CD4-positive, alpha-beta T cell (primary cell): ENCODE measurements around the gene TRIM36. TPM values are rescaled to one million over a fixed set of nuclear protein-coding genes. Genes with fewer than 3 reads are reported as not detected.

Source experiments
- ATAC-seq: fragments of 200-7000 bp; cut with Tn5 transposase; one replicate; pipeline ENCODE4 v1.10.0; 2022; ENCODE audit warnings: mild to moderate bottlenecking; ENCODE audit not compliant: poor library complexity
- CTCF ChIA-PET: fragments of 350-600 bp; sonication (Branson Sonifier 250); formaldehyde crosslinking; loops from one replicate; lab custom pipeline; 2021; ENCODE audit warnings: antibody characterized with exemption, inconsistent platforms; lab: Charles Lee
- POLR2A ChIA-PET: fragments of 350-600 bp; sonication (Branson Sonifier 250); formaldehyde crosslinking; loops from one replicate; lab custom pipeline; 2021; ENCODE audit warnings: antibody characterized with exemption, inconsistent platforms; lab: Charles Lee
- DNase-seq, 14 experiments: peaks; one replicate each; pipeline ENCODE4 v3.0.0-alpha.2; 2013 to 2020; ENCODE audit warnings: mixed read lengths in 2 of 14
- H3K27ac ChIP-seq, 2 donors: one replicate each; pipeline versions ENCODE4 v1.5.1 to v1.7.0; 2013; ENCODE audit warnings: low read length in 2 of 2, low read depth in 1 of 2, mild to moderate bottlenecking in 1 of 2
- H3K27me3 ChIP-seq, 2 experiments: 1 replicate in 1 of 2; 2 replicates in 1 of 2; pipeline versions ENCODE4 v1.6.1 to v1.7.0; 2013; ENCODE audit warnings: low read length in 2 of 2, control low read depth in 1 of 2, mild to moderate bottlenecking in 1 of 2, moderate library complexity in 1 of 2; ENCODE audit not compliant: insufficient read depth in 2 of 2, control insufficient read depth in 1 of 2
- H3K36me3 ChIP-seq: one replicate; pipeline ENCODE4 v1.6.1; 2013; ENCODE audit warnings: low read length, control low read depth; ENCODE audit not compliant: insufficient read depth
- H3K4me1 ChIP-seq: one replicate; pipeline ENCODE4 v1.6.1; 2013; ENCODE audit warnings: low read length, control low read depth; ENCODE audit not compliant: insufficient read depth
- H3K4me3 ChIP-seq: one replicate; pipeline ENCODE4 v1.5.1; 2013; ENCODE audit warnings: mild to moderate bottlenecking, low read length, moderate library complexity
- H3K9me3 ChIP-seq, 2 experiments: 1 replicate in 1 of 2; 2 replicates in 1 of 2; pipeline versions ENCODE4 v1.6.1 to v1.7.0; 2013; ENCODE audit warnings: low read length in 2 of 2, mild to moderate bottlenecking in 2 of 2, control low read depth in 1 of 2, moderate library complexity in 1 of 2; ENCODE audit not compliant: control insufficient read depth in 1 of 2, insufficient read depth in 1 of 2
- H3K27ac Mint-ChIP-seq: one replicate; pipeline ENCODE4 v1.8.0; 2020; ENCODE audit warnings: mixed read lengths
- H3K27me3 Mint-ChIP-seq: one replicate; pipeline ENCODE4 v1.8.0; 2021; ENCODE audit warnings: mixed read lengths
- H3K36me3 Mint-ChIP-seq: one replicate; pipeline ENCODE4 v1.8.0; 2021; ENCODE audit warnings: low read depth, mixed read lengths
- H3K4me1 Mint-ChIP-seq: one replicate; pipeline ENCODE4 v1.8.0; 2021; ENCODE audit warnings: low read depth, mixed read lengths
- H3K4me3 Mint-ChIP-seq: one replicate; pipeline ENCODE4 v1.8.0; 2020; ENCODE audit warnings: mild to moderate bottlenecking, mixed read lengths
- H3K9me3 Mint-ChIP-seq: one replicate; pipeline ENCODE4 v1.8.0; 2020; ENCODE audit warnings: mixed read lengths
- intact Hi-C, 2 experiments: fragments of 100-400 bp; cut with DNase I in 1 of 2; cut with micrococcal nuclease in 1 of 2; formaldehyde crosslinking; loops; one replicate each; pipeline versions ENCODE4 v1.15.1 to v1.9.0; 2023 to 2025; cut with DNase I, micrococcal nuclease
- total RNA-seq, 174 experiments: library from RNA in 2 of 174; stranded (reverse) in 2 of 174; gene quantifications; one replicate each; pipeline ENCODE4 v1.2.3 and lab custom pipeline; 2021 to 2026
- TF ChIP-seq, protein P1 (sequence below): fragments of 200-600 bp; IDR thresholded peaks from one replicate; pipeline ENCODE4 v1.8.0; 2022; ENCODE audit warnings: antibody characterized with exemption, mild to moderate bottlenecking

Gene TRIM36
- total RNA-seq, 2 experiments from 2014 or later: 0.14 TPM; not detected in 1

GRCh38 chr5:115096034-115096769 lies 73.5 kb downstream of the TRIM36 start:
- no peaks in the 10 kb centered on the region for H3K4me1 Mint-ChIP-seq
- no peaks in the 10 kb centered on the region for H3K36me3 Mint-ChIP-seq
- H3K27me3 ChIP-seq: peaks cover 2 to 7% of the 10 kb centered on the region in 2 experiments
- no peak for DNase-seq
- no peaks in the 10 kb centered on the region for H3K9me3 ChIP-seq
- H3K4me3 Mint-ChIP-seq: no peak overlapping the region
- H3K4me1 ChIP-seq: no peaks in the 10 kb centered on the region
- H3K9me3 Mint-ChIP-seq: no peaks in the 10 kb centered on the region
- no peak overlapping the region for H3K4me3 ChIP-seq
- H3K36me3 ChIP-seq: no peaks in the 10 kb centered on the region
- ChIA-PET POLR2A (no interaction called here), CTCF (no interaction called here)
- H3K27me3 Mint-ChIP-seq: peaks cover 40% of the 10 kb centered on the region
- TF ChIP-seq, protein P1, sequence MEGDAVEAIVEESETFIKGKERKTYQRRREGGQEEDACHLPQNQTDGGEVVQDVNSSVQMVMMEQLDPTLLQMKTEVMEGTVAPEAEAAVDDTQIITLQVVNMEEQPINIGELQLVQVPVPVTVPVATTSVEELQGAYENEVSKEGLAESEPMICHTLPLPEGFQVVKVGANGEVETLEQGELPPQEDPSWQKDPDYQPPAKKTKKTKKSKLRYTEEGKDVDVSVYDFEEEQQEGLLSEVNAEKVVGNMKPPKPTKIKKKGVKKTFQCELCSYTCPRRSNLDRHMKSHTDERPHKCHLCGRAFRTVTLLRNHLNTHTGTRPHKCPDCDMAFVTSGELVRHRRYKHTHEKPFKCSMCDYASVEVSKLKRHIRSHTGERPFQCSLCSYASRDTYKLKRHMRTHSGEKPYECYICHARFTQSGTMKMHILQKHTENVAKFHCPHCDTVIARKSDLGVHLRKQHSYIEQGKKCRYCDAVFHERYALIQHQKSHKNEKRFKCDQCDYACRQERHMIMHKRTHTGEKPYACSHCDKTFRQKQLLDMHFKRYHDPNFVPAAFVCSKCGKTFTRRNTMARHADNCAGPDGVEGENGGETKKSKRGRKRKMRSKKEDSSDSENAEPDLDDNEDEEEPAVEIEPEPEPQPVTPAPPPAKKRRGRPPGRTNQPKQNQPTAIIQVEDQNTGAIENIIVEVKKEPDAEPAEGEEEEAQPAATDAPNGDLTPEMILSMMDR: no peak
- H3K27ac Mint-ChIP-seq: no peak overlapping the region
- intact Hi-C loops: loop anchor here (5.0 kb wide), 2 partner anchors 476 to 491 kb away; no protein-coding TSS in a partner anchor
- no peak overlapping the region for H3K27ac ChIP-seq
- no peak for ATAC-seq

DNA sequence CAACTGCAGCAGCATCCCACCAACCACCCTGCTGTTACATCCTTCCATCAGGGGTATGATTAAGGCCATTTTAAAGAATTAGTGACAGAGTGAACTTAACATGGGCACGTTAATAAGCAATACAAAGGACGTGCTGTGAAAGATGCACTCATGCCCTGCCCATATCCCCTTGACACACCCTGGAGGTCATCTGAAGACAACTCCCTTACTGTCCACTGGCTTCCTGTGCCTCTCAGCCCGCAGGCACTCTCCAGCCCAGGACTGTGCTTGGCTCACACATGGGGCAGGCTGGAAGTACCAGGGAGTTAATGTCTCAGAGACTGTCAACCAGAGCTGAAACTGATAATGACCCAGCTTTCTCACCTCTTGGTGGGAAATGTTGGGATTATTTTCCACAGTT lies 81.8 kb downstream of the TRIM36 start:
- no peaks in the 10 kb centered on the region for H3K4me1 Mint-ChIP-seq
- no peaks in the 10 kb centered on the region for H3K36me3 Mint-ChIP-seq
- ATAC-seq (no peak), DNase-seq (no peak)
- no peaks in the 10 kb centered on the region for H3K36me3 ChIP-seq
- no peak overlapping the region for H3K4me3 ChIP-seq
- peaks cover 59% of the 10 kb centered on the region for H3K27me3 Mint-ChIP-seq
- intact Hi-C loops: no loop called here
- ChIA-PET CTCF (no interaction called here), POLR2A (no interaction called here)
- TF ChIP-seq, protein P1: no peak
- H3K9me3 Mint-ChIP-seq: no peaks in the 10 kb centered on the region
- H3K27ac ChIP-seq: no peak overlapping the region
- H3K4me3 Mint-ChIP-seq: no peak overlapping the region
- H3K4me1 ChIP-seq: no peaks in the 10 kb centered on the region
- no peak overlapping the region for H3K27ac Mint-ChIP-seq
- H3K27me3 ChIP-seq: peaks cover 4 to 10% of the 10 kb centered on the region in 2 experiments
- no peaks in the 10 kb centered on the region for H3K9me3 ChIP-seq

- Mint-ChIP-seq H3K9me3 (no peaks in the 10 kb centered on the region), H3K4me1 (no peaks in the 10 kb centered on the region)
Measured at GRCh38 chr5:115086473-115086872, 83.2 kb downstream of the TRIM36 start.

More at GRCh38 chr5:115086473-115086872, 83.2 kb downstream of the TRIM36 start:
- Mint-ChIP-seq H3K4me3 (no peak overlapping the region), H3K27ac (no peak overlapping the region), H3K36me3 (no peaks in the 10 kb centered on the region), H3K27me3 (peaks cover 52% of the 10 kb centered on the region)
- Histone ChIP-seq H3K4me3 (no peak overlapping the region), H3K4me1 (no peaks in the 10 kb centered on the region), H3K27me3 (peaks cover 4 to 10% of the 10 kb centered on the region in 2 experiments), H3K9me3 (no peaks in the 10 kb centered on the region), H3K36me3 (no peaks in the 10 kb centered on the region), H3K27ac (no peak overlapping the region)
- intact Hi-C loops: no loop called here
- DNase-seq (no peak), ATAC-seq (no peak)
- CTCF ChIA-PET: no interaction called here
- POLR2A ChIA-PET: no interaction called here
- TF ChIP-seq, protein P1: no peak
